Activated effector memory CD4-positive, alpha-beta T cell treated with anti-CD3 and anti-CD28 coated beads, Interleukin-2, amount 50 U/mL, for 16 hours (primary cell): Measurements from ENCODE around the gene TRAPPC8.
"Not testable (repeated sequence)": the region's sequence is repeated elsewhere in the genome, so short reads cannot be mapped to it uniquely, and the experiment has no call there.

Source experiments
- DNase-seq: peaks from one replicate; pipeline ENCODE4 v3.0.0-alpha.2; 2020

Gene TRAPPC8

GRCh38 chr18:31942999-31943877 lies at the start of gene TRAPPC8:
TRAPPC8 (minus strand) TSS chr18:31943128; CDS start chr18:31942764, 364 bp downstream.
- peak; percentile 96 for DNase-seq

DNA sequence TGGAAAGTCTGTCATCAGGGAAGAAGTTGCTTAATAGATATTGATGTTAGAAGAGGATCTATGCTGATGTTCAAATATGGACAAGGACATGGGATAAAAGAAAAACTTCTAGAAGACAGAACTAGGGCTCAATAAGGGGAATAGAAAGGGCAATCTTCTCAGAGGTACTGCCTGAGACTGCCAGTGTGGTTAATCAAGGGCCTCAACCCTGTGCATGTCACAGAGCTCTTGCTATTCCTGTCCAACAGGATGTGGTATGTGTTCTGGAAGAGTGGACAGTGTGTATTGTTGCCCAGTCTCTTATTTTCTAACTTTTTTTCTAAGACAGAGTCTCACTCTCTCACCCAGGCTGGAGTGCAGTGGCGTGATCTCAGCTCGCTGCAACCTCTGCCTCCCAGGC lies 47.9 kb upstream of the TRAPPC8 start:
- DNase-seq, result no peak

DNA sequence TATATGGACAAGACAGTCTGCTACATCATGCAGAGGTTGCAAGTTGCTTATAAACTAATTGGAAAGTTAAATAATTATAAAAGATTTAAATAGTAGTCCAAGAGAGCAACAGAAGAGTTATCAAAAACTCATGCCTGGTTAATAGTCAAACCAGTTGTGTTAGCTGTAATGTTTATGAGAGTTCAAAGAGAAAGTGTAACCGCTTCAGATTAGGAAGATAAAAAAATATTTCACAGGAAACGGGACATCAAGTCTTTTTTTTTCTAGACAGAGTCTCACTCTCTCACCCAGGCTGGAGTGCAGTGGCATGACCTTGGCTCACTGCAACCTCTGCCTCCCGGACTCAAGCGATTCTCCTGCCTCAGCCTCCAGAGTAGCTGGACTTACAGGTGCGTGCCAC lies 41.0 kb upstream of the TRAPPC8 start:
- DNase-seq, result no peak

DNA sequence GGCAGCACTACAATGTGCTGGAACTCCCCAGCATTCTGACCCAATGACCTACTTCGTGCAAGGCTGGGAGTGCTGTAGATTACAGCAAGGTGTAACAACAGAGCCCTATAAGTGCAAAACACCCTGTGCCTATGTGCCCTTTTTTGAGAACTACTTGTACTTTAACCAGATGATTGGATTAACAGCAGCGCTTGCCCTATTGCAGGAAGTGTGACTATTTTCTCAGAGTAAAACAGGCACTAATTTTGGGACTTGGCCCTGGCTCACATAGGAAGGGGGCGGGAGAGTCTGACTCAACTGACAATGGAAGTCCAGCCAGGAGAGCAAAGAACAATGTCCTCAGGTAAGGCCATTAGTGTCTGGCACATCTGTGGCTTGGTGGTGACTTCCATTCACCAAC lies 40.1 kb upstream of the TRAPPC8 start:
- no peak for DNase-seq

DNA sequence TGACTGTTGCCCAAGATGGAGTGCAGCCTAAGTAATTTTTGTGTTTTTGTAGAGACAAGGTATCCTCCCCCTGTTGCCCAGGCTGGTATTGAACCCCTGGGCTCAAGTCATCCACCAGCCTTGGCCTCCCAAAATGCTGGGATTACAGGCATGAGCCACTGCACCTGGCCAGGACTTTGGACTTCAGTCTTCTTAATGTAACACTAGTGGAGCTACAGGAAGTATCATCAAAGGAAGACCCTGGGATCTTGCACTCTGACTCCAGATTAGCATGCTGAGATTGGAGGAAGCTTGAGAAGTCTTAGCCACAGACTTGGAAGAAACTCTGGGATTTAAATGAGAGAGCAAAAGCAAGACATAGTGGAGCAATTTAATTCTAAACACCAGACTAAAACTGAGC lies 37.9 kb upstream of the TRAPPC8 start:
- no peak for DNase-seq

DNA sequence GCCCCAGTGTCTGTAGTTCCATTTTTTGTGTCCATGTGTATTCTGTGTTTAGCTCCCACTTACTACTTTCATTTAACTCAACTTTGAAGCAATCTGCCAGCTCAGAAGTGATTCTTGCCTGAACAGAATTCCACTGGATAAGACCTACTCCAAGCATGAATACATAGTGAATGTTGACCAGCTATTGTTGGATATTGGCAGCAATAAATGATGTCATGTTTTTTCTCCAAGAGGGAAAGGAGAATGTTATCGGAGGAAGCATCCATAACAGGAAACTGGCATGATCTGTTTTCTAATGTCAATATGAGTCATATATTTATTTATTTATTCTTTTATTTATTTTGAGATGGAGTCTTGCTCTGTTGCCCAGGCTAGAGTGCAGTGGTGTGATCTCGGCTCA lies 36.8 kb upstream of the TRAPPC8 start:
- no peak for DNase-seq

GRCh38 chr18:31978616-31979015 lies 35.7 kb upstream of the TRAPPC8 start:
- no peak for DNase-seq

- peak; percentile 64 for DNase-seq
Observed at GRCh38 chr18:31977270-31977872, 34.4 kb upstream of the TRAPPC8 start.

- DNase-seq, result no peak
Observed at GRCh38 chr18:31976242-31976641, 33.3 kb upstream of the TRAPPC8 start.

- no peak for DNase-seq
Observed at GRCh38 chr18:31973929-31974546, 31.1 kb upstream of the TRAPPC8 start.

GRCh38 chr18:31970617-31971016 lies 27.7 kb upstream of the TRAPPC8 start:
- no peak for DNase-seq

- DNase-seq, result no peak
Observed at GRCh38 chr18:31965316-31965970, 22.5 kb upstream of the TRAPPC8 start.

DNA sequence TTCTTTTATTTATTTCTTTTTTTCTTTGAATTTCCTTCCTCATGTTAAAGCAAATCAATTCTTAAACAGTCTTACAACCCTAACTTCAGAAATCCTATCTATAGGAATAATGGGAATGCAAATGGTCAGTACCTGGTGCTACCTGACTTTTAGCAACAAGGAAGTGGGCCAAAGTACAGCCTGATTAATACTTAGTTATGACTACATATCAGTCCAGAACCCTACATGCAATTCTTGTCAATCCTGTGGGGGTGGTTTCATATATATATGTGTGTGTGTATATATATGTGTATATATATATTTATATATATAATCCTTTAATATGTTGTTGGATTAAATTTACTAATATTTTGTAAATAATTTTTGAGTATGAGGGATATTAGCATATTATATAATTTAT lies 14.8 kb upstream of the TRAPPC8 start:
- no peak for DNase-seq

DNA sequence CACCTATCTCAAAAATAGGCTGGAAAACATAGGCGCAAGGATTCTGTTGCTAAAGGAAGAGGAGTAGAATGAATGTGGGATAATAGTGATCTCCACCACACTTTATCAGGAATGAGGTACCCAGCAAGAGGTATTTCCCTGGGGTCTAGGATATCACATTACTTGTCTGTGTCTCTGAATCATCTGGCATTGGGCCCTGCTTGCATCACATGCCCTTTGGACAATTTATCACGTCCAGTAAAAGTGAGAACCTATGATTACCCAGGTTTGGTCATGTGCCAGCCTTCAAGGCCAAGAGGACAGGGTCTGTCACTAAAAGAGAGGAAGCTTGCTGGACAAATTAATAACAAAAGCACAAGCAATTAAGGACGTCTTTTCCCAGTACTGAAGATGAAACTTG lies 11.4 kb upstream of the TRAPPC8 start:
- DNase-seq, result no peak

DNA sequence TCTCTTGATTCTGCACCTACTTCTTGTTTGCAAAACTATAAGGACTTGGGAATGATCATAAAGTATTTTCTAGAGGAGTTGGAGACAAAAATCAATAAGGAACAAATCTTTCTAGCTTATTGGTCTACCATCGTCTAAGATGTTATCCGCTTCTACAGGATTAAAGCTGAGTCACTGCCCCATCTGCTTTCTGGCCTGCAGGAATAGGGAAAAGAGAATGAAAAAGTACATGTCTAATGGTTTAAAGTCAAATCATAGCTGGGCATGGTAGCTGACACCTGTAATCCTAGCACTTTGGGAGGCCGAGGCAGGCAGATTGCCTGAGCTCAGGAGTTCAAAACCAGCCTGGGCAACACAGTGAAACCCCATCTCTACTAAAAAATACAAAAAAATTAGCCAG lies 10.8 kb upstream of the TRAPPC8 start:
- DNase-seq, result not testable (repeated sequence)

DNA sequence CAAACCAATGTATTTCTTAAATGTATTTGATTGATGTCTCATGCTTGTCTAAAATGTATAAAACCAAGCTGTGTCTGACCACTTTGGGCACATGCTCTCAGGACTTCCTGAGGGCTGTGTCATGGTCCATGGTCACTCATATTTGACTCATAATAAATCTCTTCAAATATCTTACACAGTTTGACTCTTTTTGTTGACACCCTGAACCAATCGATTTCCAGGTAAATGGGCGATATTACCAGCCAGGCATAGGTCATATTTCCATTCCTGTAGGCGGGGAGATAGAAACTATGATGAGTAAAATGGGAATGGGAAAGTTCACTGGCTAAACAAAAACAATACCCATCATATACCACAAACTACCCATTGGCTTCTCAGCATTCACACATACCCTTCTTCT lies 9.3 kb upstream of the TRAPPC8 start:
- no peak for DNase-seq

DNA sequence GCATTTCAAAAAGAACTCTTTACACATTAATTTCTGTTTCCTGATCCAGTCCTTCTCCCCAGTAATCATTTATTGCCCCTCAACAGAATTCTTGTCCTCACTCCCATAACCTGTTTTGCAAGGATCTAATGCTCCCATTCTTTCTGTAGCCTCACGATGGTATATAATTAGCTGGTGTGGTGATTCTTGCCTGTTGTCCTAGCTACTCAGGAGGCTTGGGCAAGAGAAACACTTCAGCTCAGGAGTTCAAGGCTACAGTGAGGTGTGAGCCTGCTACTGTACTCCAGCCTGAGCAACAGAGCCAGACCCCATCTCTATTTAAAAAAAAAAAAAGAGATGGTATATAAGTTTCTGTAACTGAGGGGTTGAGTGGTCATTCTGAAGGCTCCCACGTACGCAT lies 7.7 kb upstream of the TRAPPC8 start:
- DNase-seq, result no peak

GRCh38 chr18:31948349-31948748 lies 5.4 kb upstream of the TRAPPC8 start:
- not testable (repeated sequence) for DNase-seq

DNA sequence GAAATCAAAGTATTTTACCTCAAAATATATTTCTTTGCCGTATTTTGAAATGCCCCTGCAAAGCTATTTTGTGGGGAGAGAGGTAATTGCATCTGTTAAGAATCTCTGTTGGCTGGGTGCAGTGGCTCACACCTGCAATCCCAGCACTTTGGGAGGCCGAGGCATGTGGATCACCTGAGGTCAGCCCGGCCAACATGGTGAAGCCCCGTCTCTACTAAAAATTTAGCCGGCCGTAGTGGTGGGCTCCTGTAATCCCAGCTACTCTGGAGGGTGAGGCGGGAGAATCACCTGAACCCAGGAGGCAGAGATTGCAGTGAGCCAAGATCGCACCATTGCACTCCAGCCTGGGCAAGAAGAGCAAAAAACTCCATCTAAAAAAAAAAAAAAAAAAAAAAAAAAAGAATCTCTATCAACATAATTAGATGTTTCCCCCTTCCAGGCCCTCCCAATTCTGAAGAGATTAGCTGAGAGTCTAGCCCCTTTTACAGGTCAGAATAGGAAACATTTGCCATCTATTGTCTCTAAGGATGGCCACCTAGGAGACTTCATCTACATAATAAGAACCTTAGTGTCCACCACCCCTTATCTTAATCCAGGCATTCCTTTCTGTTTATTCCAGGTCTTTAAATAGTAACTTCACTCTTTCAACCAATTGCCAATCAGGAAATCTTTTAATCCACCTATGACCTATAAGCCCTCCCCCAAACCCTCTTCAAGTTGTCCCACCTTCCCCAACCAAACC lies 3.5 kb upstream of the TRAPPC8 start:
- no peak for DNase-seq

DNA sequence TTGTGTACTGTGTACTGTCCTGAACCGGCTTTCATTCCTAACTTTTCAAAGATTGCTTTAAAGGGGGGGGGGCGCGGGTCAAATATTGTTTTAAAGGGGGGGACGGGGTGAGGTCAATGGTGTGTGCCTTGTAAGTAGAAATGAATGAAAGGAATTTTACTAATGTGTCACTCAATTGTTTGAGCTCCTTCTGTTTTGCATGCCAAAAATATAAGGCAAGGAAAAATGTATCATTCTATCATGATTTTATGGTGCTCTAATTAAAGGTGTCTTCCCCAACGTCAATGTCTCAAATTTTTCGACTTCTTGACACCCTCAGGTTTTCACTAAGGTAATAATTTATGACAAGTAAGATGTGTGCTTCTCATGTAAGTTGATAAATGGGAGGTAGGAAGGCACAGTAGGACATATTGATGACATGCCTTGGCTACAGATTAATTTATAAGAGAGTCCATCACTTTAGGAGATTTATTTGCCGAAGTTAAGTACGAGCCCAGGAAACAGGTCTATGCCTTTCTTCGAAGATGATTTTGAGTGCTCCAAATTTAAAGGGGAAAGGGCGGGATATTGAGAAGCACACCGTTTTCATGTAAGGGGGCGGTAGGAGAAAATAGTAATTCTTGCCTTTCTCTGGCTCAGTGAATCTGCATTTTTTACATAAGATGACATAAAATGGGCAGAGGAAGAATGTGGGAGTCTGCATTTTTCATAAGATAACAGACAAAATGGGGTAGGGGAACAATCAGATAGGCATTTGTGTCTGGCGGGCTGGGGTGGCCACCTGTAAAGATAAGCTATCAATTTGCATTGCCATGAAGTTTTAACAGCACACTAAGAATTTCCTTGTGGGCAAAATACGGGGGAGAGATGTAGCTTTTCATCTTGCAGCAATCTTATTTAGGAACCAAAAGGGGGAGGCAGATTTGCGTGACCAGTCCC lies 1.2 kb upstream of the TRAPPC8 start:
- DNase-seq, result no peak

GRCh38 chr18:31942291-31942998 lies 483 bp downstream of the TRAPPC8 start:
- no peak for DNase-seq
